GM21528 (cell line): ENCODE data around the gene RPP40.

Experiments
- ATAC-seq: cut with Tn5 transposase; IDR thresholded peaks from one replicate; pipeline ENCODE4 v1.9.1; 2021; ENCODE audit warnings: mild to moderate bottlenecking, moderate library complexity; ENCODE audit not compliant: unreplicated experiment, low FRiP score

Gene RPP40

GRCh38 chr6:4972438-4972837, 31.4 kb downstream of the RPP40 start:
- ATAC-seq, result no peak

GRCh38 chr6:4971851-4972250, 32.0 kb downstream of the RPP40 start:
- ATAC-seq, result no peak

- no peak for ATAC-seq
Measured at GRCh38 chr6:4970739-4971395, 33.0 kb downstream of the RPP40 start.

- ATAC-seq, result no peak
Measured at GRCh38 chr6:4969609-4970285, 34.1 kb downstream of the RPP40 start.

- ATAC-seq, result no peak
Measured at GRCh38 chr6:4967301-4968030, 36.4 kb downstream of the RPP40 start.

GRCh38 chr6:4965562-4966389, 38.1 kb downstream of the RPP40 start:
- no peak for ATAC-seq

GRCh38 chr6:4964675-4965561, 38.9 kb downstream of the RPP40 start:
- no peak for ATAC-seq

- no peak for ATAC-seq
Measured at GRCh38 chr6:4962905-4963304, 40.9 kb downstream of the RPP40 start.

- no peak for ATAC-seq
Measured at GRCh38 chr6:4961322-4962168, 42.3 kb downstream of the RPP40 start.

- no peak for ATAC-seq
Measured at GRCh38 chr6:4958624-4959023, 45.2 kb downstream of the RPP40 start.

- ATAC-seq, result no peak
Measured at GRCh38 chr6:4957521-4958231, 46.2 kb downstream of the RPP40 start.

- no peak for ATAC-seq
Measured at GRCh38 chr6:4956625-4957024, 47.2 kb downstream of the RPP40 start.

- ATAC-seq, result no peak
Measured at GRCh38 chr6:4953440-4953839, 50.4 kb downstream of the RPP40 start.

- ATAC-seq, result no peak
Measured at GRCh38 chr6:4950836-4951533, 52.9 kb downstream of the RPP40 start.

GRCh38 chr6:4950076-4950475, 53.8 kb downstream of the RPP40 start:
- no peak for ATAC-seq

- ATAC-seq, result no peak
Measured at GRCh38 chr6:4948781-4949450, 54.9 kb downstream of the RPP40 start.

- no peak for ATAC-seq
Measured at GRCh38 chr6:4947716-4948115, 56.1 kb downstream of the RPP40 start.
